HepG2 (cell line): ENCODE results near the gene ABCB8. TPM values are rescaled to one million over a fixed set of nuclear protein-coding genes. Genes with fewer than 3 reads are reported as not detected.

ENCODE experiments used
- ATRX ChIP-seq: sonication (generic); formaldehyde crosslinking; IDR thresholded peaks from 2 replicates; pipeline ENCODE4 v1.4.0; 2020; ENCODE audit warnings: missing genetic modification reagents, borderline replicate concordance
- BORCS8-MEF2B ChIP-seq: sonication (generic); formaldehyde crosslinking; IDR thresholded peaks from 2 replicates; pipeline ENCODE4 v1.8.0; 2022; ENCODE audit warnings: mild to moderate bottlenecking, missing genetic modification reagents
- CCAR2 ChIP-seq: fragments of 200-400 bp; formaldehyde crosslinking; optimal IDR thresholded peaks from 2 replicates; pipeline ENCODE3; 2018; ENCODE audit warnings: low read depth, mild to moderate bottlenecking, low read length, moderate library complexity
- HIC2 ChIP-seq: sonication (generic); formaldehyde crosslinking; IDR thresholded peaks from 2 replicates; pipeline ENCODE4 v1.9.0; 2022; ENCODE audit warnings: low read depth, missing genetic modification reagents
- HINFP ChIP-seq: sonication (generic); formaldehyde crosslinking; IDR thresholded peaks from 2 replicates; pipeline ENCODE4 v1.4.0; 2020; ENCODE audit warnings: low read depth, mild to moderate bottlenecking, missing genetic modification reagents
- IRF1 ChIP-seq: sonication (generic); formaldehyde crosslinking; IDR thresholded peaks from 2 replicates; pipeline ENCODE4 v1.4.0; 2020; ENCODE audit warnings: low read depth, mild to moderate bottlenecking, missing genetic modification reagents
- KMT2A ChIP-seq: sonication (generic); formaldehyde crosslinking; IDR thresholded peaks from 2 replicates; pipeline ENCODE4 v1.4.0; 2020; ENCODE audit warnings: missing genetic modification reagents
- MTERF4 ChIP-seq: sonication (generic); formaldehyde crosslinking; IDR thresholded peaks from 2 replicates; pipeline ENCODE4 v1.8.0; 2023; ENCODE audit warnings: mild to moderate bottlenecking, missing genetic modification reagents
- SMAD1 ChIP-seq: sonication (generic); formaldehyde crosslinking; IDR thresholded peaks from 2 replicates; pipeline ENCODE4 v1.4.0; 2020; ENCODE audit warnings: missing genetic modification reagents, low read depth, mild to moderate bottlenecking, borderline replicate concordance
- SOX5 ChIP-seq: IDR thresholded peaks from 2 replicates; pipeline ENCODE4 v1.6.1; 2016; ENCODE audit warnings: borderline replicate concordance
- TBP ChIP-seq: sonication (generic); formaldehyde crosslinking; IDR thresholded peaks from 2 replicates; pipeline ENCODE4 v1.5.0; 2020; ENCODE audit warnings: missing genetic modification reagents
- TSC22D2 ChIP-seq: sonication (generic); formaldehyde crosslinking; IDR thresholded peaks from 2 replicates; pipeline ENCODE4 v1.5.1; 2020; ENCODE audit warnings: missing genetic modification reagents, mild to moderate bottlenecking, borderline replicate concordance
- XRCC5 ChIP-seq: fragments of 200-400 bp; formaldehyde crosslinking; optimal IDR thresholded peaks from 2 replicates; pipeline ENCODE3; 2017; ENCODE audit warnings: mild to moderate bottlenecking, low read length
- ZBTB34 ChIP-seq: sonication (generic); formaldehyde crosslinking; IDR thresholded peaks from 2 replicates; pipeline ENCODE4 v1.8.0; 2022; ENCODE audit warnings: mild to moderate bottlenecking, missing genetic modification reagents
- ZBTB49 ChIP-seq: sonication (generic); formaldehyde crosslinking; IDR thresholded peaks from 2 replicates; pipeline ENCODE4 v1.4.0; 2020; ENCODE audit warnings: missing genetic modification reagents, borderline replicate concordance
- ZNF234 ChIP-seq: sonication (generic); formaldehyde crosslinking; conservative IDR thresholded peaks from 2 replicates; pipeline ENCODE4 v1.5.1; 2020; ENCODE audit warnings: mild to moderate bottlenecking, missing genetic modification reagents
- ZNF430 ChIP-seq: sonication (generic); formaldehyde crosslinking; IDR thresholded peaks from 2 replicates; pipeline ENCODE4 v1.9.0; 2021; ENCODE audit warnings: mild to moderate bottlenecking, missing genetic modification reagents
- ZNF547 ChIP-seq: sonication (generic); formaldehyde crosslinking; IDR thresholded peaks from 2 replicates; pipeline ENCODE4 v1.5.1; 2020; ENCODE audit warnings: mild to moderate bottlenecking, missing genetic modification reagents
- ZNF577 ChIP-seq: sonication (generic); formaldehyde crosslinking; IDR thresholded peaks from 2 replicates; pipeline ENCODE4 v1.4.0; 2020; ENCODE audit warnings: mild to moderate bottlenecking, low read depth, missing genetic modification reagents, borderline replicate concordance
- ZSCAN22 ChIP-seq: sonication (generic); formaldehyde crosslinking; IDR thresholded peaks from 2 replicates; pipeline ENCODE4 v1.4.0; 2020; ENCODE audit warnings: mild to moderate bottlenecking, missing genetic modification reagents
- polyA plus RNA-seq, 8 experiments: library from polyadenylated mRNA; depleted of rRNA in 3 of 8; stranded (reverse) in 7 of 8; unstranded in 1 of 8; fragments of >200 nt; fragmentation: Illumina TruSeq in 4 of 8; extraction: Trizol in 4 of 8; gene quantifications; 2 replicates each; pipeline versions ENCODE4 v1.2.1 to v1.2.3, GENCODE V29; 2011 to 2016; ENCODE audit warnings: low read depth in 4 of 8, missing spikeins in 1 of 8, mixed read lengths in 1 of 8; ENCODE audit not compliant: insufficient read depth in 1 of 8
- total RNA-seq, 5 experiments: library from RNA; depleted of rRNA; stranded (reverse); fragments of >200 nt; fragmentation: Illumina TruSeq; extraction: Trizol; gene quantifications; 2 replicates each; pipeline ENCODE4 v1.2.3, GENCODE V29; 2016; ENCODE audit warnings: low read depth in 1 of 5

Gene ABCB8
- total and polyA plus RNA-seq, 2 of the 13 experiments (the other 11 are each of a cell fraction or from before 2014, with no cell fraction given), result 6.6 to 16.7 TPM

DNA sequence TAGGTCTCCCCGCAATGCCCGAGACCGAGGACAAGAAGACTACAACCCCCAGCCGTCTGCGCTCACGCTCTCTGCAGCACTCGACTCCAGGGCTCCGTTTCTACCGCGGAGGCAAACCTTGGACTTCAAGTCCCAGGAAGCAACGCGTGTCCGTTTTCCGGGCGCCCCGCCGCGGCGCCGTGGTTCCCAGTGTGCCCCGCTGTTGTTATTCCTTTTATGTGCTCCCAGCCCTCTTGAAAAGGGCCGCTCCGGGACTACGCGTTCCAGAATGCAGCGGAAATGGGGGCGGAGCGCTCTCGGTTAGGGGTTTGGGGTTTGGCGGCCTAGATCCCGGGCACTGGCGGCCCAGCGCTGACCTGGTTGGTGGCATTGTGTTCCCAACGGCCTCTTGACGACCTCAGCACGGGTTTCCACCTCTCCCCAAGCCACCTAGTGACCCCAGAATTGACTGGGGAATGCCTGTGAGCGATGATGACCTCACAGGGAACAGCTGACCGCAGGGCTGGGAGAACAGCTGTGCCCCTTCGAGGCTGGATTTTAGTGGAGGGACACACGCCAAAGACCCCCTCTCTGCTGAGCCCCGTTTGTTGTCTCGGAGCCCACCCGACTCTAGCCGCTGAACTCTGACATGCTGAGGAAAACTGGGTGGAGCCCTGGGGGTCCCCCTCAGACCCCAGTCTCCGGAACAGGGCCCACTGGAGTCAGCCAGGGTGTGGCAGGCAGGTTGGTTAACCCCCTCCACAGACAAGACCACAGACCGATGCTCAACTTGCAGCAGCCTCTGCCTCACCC, 29.9 kb downstream of the ABCB8 start (continued):
- TF ChIP-seq ATRX (CRISPR knock-in tag), result no peak
- peak; percentile 9; the same call in 1 of the 2 replicates for TF ChIP-seq SOX5 (CRISPR knock-in tag)
- TF ChIP-seq ZNF430 (CRISPR knock-in tag), result no peak
- no peak; the same call in 1 of the 2 replicates for TF ChIP-seq KMT2A
- no peak for TF ChIP-seq ZNF577
- peak; percentile 36; the same call in 1 of the 2 replicates for TF ChIP-seq HIC2
- no peak for TF ChIP-seq ZNF547 (CRISPR knock-in tag)
- TF ChIP-seq ZNF234 (CRISPR knock-in tag), result no peak
- peak; percentile 91; the same call in 1 of the 2 replicates for TF ChIP-seq TBP (CRISPR knock-in tag)
- no peak for TF ChIP-seq TSC22D2 (CRISPR knock-in tag)
- no peak for TF ChIP-seq ZBTB49 (CRISPR knock-in tag)
- no peak for TF ChIP-seq ZBTB34 (CRISPR knock-in tag)
- TF ChIP-seq XRCC5, result peak; percentile 89
- TF ChIP-seq ZSCAN22 (CRISPR knock-in tag), result no peak
- no peak for TF ChIP-seq HINFP (CRISPR knock-in tag)
- no peak for TF ChIP-seq BORCS8-MEF2B (CRISPR knock-in tag)
- TF ChIP-seq MTERF4 (CRISPR knock-in tag), result no peak
- no peak for TF ChIP-seq SMAD1 (CRISPR knock-in tag)
- TF ChIP-seq CCAR2, result no peak
- no peak for TF ChIP-seq IRF1 (CRISPR knock-in tag)
